LNCAP (cell line): ENCODE results near the gene MAP3K20.

Experiments
- TF ChIP-seq, protein P1 (sequence below): fragments of 450-650 bp; IDR thresholded peaks from 2 replicates; pipeline ENCODE4 v1.5.1; 2017; ENCODE audit warnings: mild to moderate bottlenecking

The MAP3K20 gene

GRCh38 chr2:173161040-173161439, 85.4 kb downstream of the MAP3K20 start:
- TF ChIP-seq, protein P1, sequence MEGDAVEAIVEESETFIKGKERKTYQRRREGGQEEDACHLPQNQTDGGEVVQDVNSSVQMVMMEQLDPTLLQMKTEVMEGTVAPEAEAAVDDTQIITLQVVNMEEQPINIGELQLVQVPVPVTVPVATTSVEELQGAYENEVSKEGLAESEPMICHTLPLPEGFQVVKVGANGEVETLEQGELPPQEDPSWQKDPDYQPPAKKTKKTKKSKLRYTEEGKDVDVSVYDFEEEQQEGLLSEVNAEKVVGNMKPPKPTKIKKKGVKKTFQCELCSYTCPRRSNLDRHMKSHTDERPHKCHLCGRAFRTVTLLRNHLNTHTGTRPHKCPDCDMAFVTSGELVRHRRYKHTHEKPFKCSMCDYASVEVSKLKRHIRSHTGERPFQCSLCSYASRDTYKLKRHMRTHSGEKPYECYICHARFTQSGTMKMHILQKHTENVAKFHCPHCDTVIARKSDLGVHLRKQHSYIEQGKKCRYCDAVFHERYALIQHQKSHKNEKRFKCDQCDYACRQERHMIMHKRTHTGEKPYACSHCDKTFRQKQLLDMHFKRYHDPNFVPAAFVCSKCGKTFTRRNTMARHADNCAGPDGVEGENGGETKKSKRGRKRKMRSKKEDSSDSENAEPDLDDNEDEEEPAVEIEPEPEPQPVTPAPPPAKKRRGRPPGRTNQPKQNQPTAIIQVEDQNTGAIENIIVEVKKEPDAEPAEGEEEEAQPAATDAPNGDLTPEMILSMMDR: no peak

DNA sequence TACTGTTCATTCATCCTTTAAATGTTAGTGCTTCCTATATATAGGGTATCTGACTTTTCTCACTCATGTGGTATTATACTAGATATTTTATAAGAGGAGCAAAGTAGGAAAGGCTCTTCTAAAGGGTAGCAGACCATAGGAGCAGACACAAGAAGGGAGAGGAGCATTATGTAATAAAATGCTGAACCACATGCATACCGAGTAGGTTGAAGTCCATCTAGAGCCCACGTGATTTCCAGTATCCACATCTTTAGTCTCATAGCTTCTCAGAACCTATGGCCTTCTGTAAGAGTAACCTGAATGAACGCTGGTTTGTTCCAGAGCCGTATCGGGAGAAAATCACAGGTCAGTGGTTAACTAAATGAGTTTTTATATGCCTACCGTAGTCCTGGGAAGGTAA, 85.9 kb downstream of the MAP3K20 start:
- TF ChIP-seq, protein P1: no peak

DNA sequence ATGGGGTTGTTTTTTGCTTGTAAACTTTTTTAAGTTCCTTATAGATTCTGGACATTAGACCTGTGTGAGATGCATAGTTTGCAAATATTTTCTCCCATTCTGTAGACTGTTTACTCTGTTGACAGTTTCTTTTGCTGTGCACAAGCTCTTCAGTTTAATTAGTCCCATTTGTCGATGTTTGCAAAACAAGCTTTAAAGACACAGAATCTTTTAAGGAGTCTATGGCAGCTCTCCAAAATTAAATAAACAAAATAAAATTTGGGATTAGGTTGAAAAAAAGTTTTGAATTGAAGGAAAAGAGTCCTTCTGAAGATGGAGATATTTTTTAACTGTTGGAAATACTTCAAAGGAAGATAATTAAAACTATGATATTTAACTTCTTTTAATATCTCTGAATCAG, 88.8 kb downstream of the MAP3K20 start:
- TF ChIP-seq, protein P1: no peak

DNA sequence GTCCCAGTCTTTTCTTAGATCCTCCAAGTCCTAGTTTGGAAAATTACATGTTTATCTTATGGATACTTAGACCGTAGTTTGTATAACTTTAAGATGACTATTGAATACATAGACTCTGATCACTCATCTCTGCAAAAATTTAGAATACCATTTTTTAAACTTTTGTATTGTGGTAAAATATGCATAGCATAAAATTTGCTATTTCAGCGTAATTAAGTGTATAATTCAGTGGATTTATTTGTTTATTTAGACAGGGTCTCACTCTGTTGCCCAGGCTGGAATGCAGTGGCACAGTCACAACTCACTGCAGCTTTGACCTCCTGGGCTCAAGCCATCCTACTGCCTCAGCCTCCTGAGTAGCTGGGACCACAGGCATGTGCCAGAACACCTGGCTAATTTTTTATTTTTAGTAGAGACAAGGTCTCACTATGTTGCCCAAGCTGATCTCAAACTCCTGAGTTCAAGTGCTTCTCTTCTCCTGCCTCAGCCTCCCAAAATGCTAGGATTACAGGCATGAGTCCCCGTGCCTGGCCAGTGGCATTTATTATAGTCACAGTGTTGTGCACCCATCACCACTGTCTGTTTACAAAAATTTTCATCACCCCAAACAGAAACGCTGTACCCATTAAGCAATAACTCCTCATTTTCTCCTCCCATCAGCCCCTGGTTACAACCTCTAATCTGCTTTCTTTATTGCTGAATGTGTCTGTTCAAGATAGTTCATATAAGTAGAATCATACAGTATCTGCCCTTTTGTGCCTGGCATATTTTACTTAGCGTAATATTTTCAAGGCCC, 90.0 kb downstream of the MAP3K20 start:
- TF ChIP-seq, protein P1: no peak

DNA sequence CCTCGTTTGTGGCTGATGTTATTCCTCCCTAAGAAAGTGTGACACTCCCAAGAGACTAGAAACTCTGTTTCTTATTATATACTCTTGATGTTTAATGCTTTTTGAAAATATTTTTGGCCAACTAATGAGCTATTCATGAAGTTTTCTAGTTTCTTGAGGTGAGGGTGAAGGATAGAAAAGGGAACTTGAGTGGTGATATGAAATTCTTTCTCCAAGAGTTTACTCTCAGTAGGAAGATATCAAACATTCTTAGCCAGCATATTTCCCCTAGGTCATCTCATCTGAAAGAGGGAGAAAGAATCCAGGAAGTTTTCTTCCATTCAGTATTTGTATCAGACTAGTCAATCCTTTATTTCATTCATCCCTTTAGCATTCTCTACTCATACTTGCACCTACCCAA, 95.7 kb downstream of the MAP3K20 start:
- TF ChIP-seq, protein P1: no peak

- TF ChIP-seq, protein P1: no peak
Measured at GRCh38 chr2:173171924-173172643, 96.4 kb downstream of the MAP3K20 start.

- TF ChIP-seq, protein P1: no peak
Measured at GRCh38 chr2:173175222-173175621, 99.6 kb downstream of the MAP3K20 start.
